GM12875 (cell line): ENCODE results near the gene PDE9A.

ENCODE experiments used
- H3K4me3 ChIP-seq: one replicate; pipeline ENCODE4 v1.5.1; 2011; ENCODE audit warnings: low read depth, low read length, control low read depth
- CTCF ChIP-seq: IDR thresholded peaks from 2 replicates; pipeline ENCODE4 v1.5.1; 2011; ENCODE audit warnings: low read depth, mild to moderate bottlenecking, control low read depth, inconsistent platforms, low read length, moderate library complexity, borderline replicate concordance; ENCODE audit not compliant: insufficient read depth

The PDE9A gene

GRCh38 chr21:42733874-42734273 lies 80.5 kb downstream of the PDE9A start:
- TF ChIP-seq CTCF, result no peak
- no peak overlapping the region for H3K4me3 ChIP-seq

GRCh38 chr21:42734323-42734971 lies 81.0 kb downstream of the PDE9A start:
- H3K4me3 ChIP-seq, result no peak overlapping the region
- no peak for TF ChIP-seq CTCF

- no peak overlapping the region for H3K4me3 ChIP-seq
- no peak for TF ChIP-seq CTCF
These were observed 81.6 kb downstream of the PDE9A start for GRCh38 chr21:42735061-42735460.

- TF ChIP-seq CTCF, result no peak
- no peak overlapping the region for H3K4me3 ChIP-seq
These were observed 82.5 kb downstream of the PDE9A start for GRCh38 chr21:42735944-42736343.

GRCh38 chr21:42736646-42737350 lies 83.4 kb downstream of the PDE9A start:
- TF ChIP-seq CTCF, result no peak
- no peak overlapping the region for H3K4me3 ChIP-seq

- no peak overlapping the region for H3K4me3 ChIP-seq
- TF ChIP-seq CTCF, result no peak
These were observed 84.7 kb downstream of the PDE9A start for GRCh38 chr21:42737951-42738590.
